Measurements from ENCODE around the gene CREB3L2. TPM values are rescaled to one million over a fixed set of nuclear protein-coding genes. Genes with fewer than 3 reads are reported as not detected.

Gene CREB3L2
- total RNA-seq, 3 donors from 2014 or later (not counting 1 experiment from before 2014, with no cell fraction given), result 45.9 to 54.6 (median 52.5) TPM

GRCh38 chr7:137903382-137904169, 98.3 kb downstream of the CREB3L2 start:
- Mint-ChIP-seq H3K4me3 (no peak overlapping the region), H3K27ac (peak overlapping the region in 1 of 2 donors; percentile 52), H3K9me3 (no peaks in the 10 kb centered on the region), H3K36me3 (peaks cover 21% of the 10 kb centered on the region), H3K4me1 (peaks cover 7 to 16% of the 10 kb centered on the region in 2 donors), H3K27me3 (ENCODE audit: low read depth in 2 of 2) (no peaks in the 10 kb centered on the region)
- Histone ChIP-seq H3K27me3 (ENCODE audit: control insufficient read depth, insufficient read depth, low read length) (no peaks in the 10 kb centered on the region), H3K27ac (ENCODE audit: low read length) (no peak overlapping the region), H3K9me3 (ENCODE audit: control insufficient read depth, insufficient read depth, low read length) (no peaks in the 10 kb centered on the region), H3K4me3 (ENCODE audit: low read length) (no peak overlapping the region), H3K36me3 (ENCODE audit: control insufficient read depth, insufficient read depth, low read length) (peaks cover 62% of the 10 kb centered on the region), H3K4me1 (ENCODE audit: control insufficient read depth, insufficient read depth, low read length) (peaks cover 12% of the 10 kb centered on the region)
- WGBS (ENCODE audit: insufficient coverage), result 38% methylated on average over 8 of the region's 9 CpGs
- TF ChIP-seq, protein P1, sequence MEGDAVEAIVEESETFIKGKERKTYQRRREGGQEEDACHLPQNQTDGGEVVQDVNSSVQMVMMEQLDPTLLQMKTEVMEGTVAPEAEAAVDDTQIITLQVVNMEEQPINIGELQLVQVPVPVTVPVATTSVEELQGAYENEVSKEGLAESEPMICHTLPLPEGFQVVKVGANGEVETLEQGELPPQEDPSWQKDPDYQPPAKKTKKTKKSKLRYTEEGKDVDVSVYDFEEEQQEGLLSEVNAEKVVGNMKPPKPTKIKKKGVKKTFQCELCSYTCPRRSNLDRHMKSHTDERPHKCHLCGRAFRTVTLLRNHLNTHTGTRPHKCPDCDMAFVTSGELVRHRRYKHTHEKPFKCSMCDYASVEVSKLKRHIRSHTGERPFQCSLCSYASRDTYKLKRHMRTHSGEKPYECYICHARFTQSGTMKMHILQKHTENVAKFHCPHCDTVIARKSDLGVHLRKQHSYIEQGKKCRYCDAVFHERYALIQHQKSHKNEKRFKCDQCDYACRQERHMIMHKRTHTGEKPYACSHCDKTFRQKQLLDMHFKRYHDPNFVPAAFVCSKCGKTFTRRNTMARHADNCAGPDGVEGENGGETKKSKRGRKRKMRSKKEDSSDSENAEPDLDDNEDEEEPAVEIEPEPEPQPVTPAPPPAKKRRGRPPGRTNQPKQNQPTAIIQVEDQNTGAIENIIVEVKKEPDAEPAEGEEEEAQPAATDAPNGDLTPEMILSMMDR (IDR thresholded peaks at IDR 0.05), result peak; percentile 76
- intact Hi-C loops (cut with micrococcal nuclease), result loop anchor here (1.0 kb wide), 2 partner anchors 106 to 835 kb away; no protein-coding TSS in a partner anchor
- DNase-seq (peak; percentile 41 to 85), ATAC-seq (peak; percentile 74 to 79 (median 78))

- ATAC-seq, result no peak
- peaks cover 12% of the 10 kb centered on the region for H3K4me1 ChIP-seq (ENCODE audit: control insufficient read depth, insufficient read depth, low read length)
- TF ChIP-seq, protein P1 (IDR thresholded peaks at IDR 0.05), result no peak
- H3K4me1 Mint-ChIP-seq, result peaks cover 10 to 19% of the 10 kb centered on the region in 2 donors
- no peak overlapping the region for H3K27ac ChIP-seq (ENCODE audit: low read length)
- no peaks in the 10 kb centered on the region for H3K9me3 Mint-ChIP-seq
- no peaks in the 10 kb centered on the region for H3K9me3 ChIP-seq (ENCODE audit: control insufficient read depth, insufficient read depth, low read length)
- H3K4me3 ChIP-seq (ENCODE audit: low read length), result no peak overlapping the region
- H3K4me3 Mint-ChIP-seq, result no peak overlapping the region
- intact Hi-C loops (cut with micrococcal nuclease), result no loop called here
- no peaks in the 10 kb centered on the region for H3K27me3 ChIP-seq (ENCODE audit: control insufficient read depth, insufficient read depth, low read length)
- peak overlapping the region in 1 of 2 donors; percentile 69 for H3K27ac Mint-ChIP-seq
- DNase-seq, result no peak
- no peaks in the 10 kb centered on the region for H3K36me3 Mint-ChIP-seq
- WGBS (ENCODE audit: insufficient coverage), result 100% methylated on average over 2 of the region's 4 CpGs
- H3K27me3 Mint-ChIP-seq (ENCODE audit: low read depth in 2 of 2), result no peaks in the 10 kb centered on the region
- peaks cover 57% of the 10 kb centered on the region for H3K36me3 ChIP-seq (ENCODE audit: control insufficient read depth, insufficient read depth, low read length)
Measured at GRCh38 chr7:137900137-137900536, 101.7 kb downstream of the CREB3L2 start.

DNA sequence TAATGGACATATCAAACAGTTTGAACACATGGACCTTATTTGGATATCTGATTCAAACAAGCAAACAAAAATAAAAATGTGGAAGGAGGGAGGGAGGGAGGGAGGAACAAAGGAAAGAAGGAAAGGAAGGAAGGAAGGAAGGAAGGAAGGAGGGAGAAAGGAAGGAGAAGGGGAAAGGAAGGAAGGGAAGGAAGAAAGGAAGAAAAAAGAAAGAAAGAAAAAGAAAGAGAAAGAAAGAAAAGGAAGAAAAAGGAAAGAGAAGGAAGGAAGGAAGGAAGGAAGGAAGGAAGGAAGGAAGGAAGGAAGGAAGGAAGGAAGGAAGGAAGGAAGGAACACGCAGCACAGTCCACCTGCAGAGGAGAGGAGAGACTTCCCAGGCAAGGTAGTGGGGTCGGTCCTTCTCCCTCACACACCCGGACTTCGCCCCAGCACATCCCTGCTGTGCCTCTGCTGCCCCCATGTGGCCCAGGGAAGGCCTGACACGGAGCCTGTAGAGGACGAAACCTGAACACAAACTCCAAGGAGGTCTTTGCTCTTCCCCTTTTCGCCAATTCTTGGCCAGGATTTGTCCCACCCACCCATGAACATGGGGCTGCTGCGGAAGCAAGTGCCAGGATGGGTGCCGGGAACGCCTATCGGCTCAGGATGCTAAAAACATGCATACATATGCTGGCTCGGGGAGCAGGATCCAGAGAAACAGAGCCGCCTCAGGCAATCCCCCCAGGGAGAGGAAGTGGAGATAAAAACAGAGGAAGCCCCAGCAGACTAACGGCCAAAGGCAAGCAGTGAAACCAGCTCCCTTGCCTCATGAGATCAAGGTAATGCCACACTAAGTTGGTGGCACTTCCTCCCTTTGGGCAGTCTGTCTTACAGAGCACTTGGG, 102.8 kb downstream of the CREB3L2 start:
- Mint-ChIP-seq H3K27me3 (ENCODE audit: low read depth in 2 of 2) (no peaks in the 10 kb centered on the region), H3K36me3 (no peaks in the 10 kb centered on the region), H3K9me3 (no peaks in the 10 kb centered on the region), H3K27ac (peak overlapping the region; percentile 69 to 85), H3K4me1 (peaks cover 10 to 19% of the 10 kb centered on the region in 2 donors), H3K4me3 (peak overlapping the region; percentile 40)
- H3K4me3 ChIP-seq (ENCODE audit: low read length), result no peak overlapping the region
- peaks cover 12% of the 10 kb centered on the region for H3K4me1 ChIP-seq (ENCODE audit: control insufficient read depth, insufficient read depth, low read length)
- intact Hi-C loops (cut with micrococcal nuclease), result loop anchor here (2.0 to 5.0 kb wide), 2 partner anchors 240 to 292 kb away; no protein-coding TSS in a partner anchor
- ATAC-seq (peak; percentile 88 to 97 (median 95)), DNase-seq (peak; percentile 69 to 85)
- 11% methylated on average over 13 of the region's 14 CpGs for WGBS (ENCODE audit: insufficient coverage)
- no peaks in the 10 kb centered on the region for H3K9me3 ChIP-seq (ENCODE audit: control insufficient read depth, insufficient read depth, low read length)
- H3K27ac ChIP-seq (ENCODE audit: low read length), result peak overlapping the region; percentile 0
- peaks cover 63% of the 10 kb centered on the region for H3K36me3 ChIP-seq (ENCODE audit: control insufficient read depth, insufficient read depth, low read length)
- TF ChIP-seq, protein P1 (IDR thresholded peaks at IDR 0.05), result peak; percentile 88
- no peaks in the 10 kb centered on the region for H3K27me3 ChIP-seq (ENCODE audit: control insufficient read depth, insufficient read depth, low read length)

Measured in natural killer cell (primary cell).